GOT3 (cell line): ENCODE data around the gene SLC37A1.

Experiments
- DNase-seq: peaks from one replicate; lab custom pipeline; 2025; ENCODE audit warnings: mixed read lengths; lab: John Stamatoyannopoulos, UW

SLC37A1 gene

GRCh38 chr21:42562816-42563215, 49.2 kb downstream of the SLC37A1 start:
- DNase-seq = no peak

- DNase-seq = no peak
These were observed 49.6 kb downstream of the SLC37A1 start for GRCh38 chr21:42563261-42563660.

GRCh38 chr21:42563686-42564085, 50.0 kb downstream of the SLC37A1 start:
- no peak for DNase-seq

GRCh38 chr21:42564561-42564971, 50.9 kb downstream of the SLC37A1 start:
- DNase-seq = no peak

- DNase-seq = no peak
These were observed 51.7 kb downstream of the SLC37A1 start for GRCh38 chr21:42565206-42565810.

- DNase-seq = no peak
These were observed 52.4 kb downstream of the SLC37A1 start for GRCh38 chr21:42565886-42566523.

GRCh38 chr21:42566524-42567213, 53.0 kb downstream of the SLC37A1 start:
- no peak for DNase-seq

- DNase-seq = no peak
These were observed 53.5 kb downstream of the SLC37A1 start for GRCh38 chr21:42567214-42567555.

GRCh38 chr21:42567861-42568260, 54.2 kb downstream of the SLC37A1 start:
- DNase-seq = no peak

- DNase-seq = no peak
These were observed 54.7 kb downstream of the SLC37A1 start for GRCh38 chr21:42568376-42568775.

GRCh38 chr21:42568866-42569731, 55.4 kb downstream of the SLC37A1 start:
- DNase-seq = no peak

- DNase-seq = no peak
These were observed 56.2 kb downstream of the SLC37A1 start for GRCh38 chr21:42569732-42570301.

GRCh38 chr21:42570362-42570761, 56.7 kb downstream of the SLC37A1 start:
- no peak for DNase-seq

- no peak for DNase-seq
These were observed 57.3 kb downstream of the SLC37A1 start for GRCh38 chr21:42570841-42571387.

GRCh38 chr21:42571391-42572150, 57.9 kb downstream of the SLC37A1 start:
- DNase-seq = no peak

GRCh38 chr21:42572906-42573495, 59.3 kb downstream of the SLC37A1 start:
- no peak for DNase-seq

GRCh38 chr21:42574234-42575027, 60.8 kb downstream of the SLC37A1 start:
- no peak for DNase-seq

GRCh38 chr21:42575111-42575510, 61.5 kb downstream of the SLC37A1 start:
- DNase-seq = no peak

GRCh38 chr21:42576639-42577038, 63.0 kb downstream of the SLC37A1 start:
- no peak for DNase-seq

- DNase-seq = no peak
These were observed 64.4 kb downstream of the SLC37A1 start for GRCh38 chr21:42578034-42578433.
